ENCODE measurements around the gene TCAP. TPM values are rescaled to one million over a fixed set of nuclear protein-coding genes. Genes with fewer than 3 reads are reported as not detected.
"Not testable (repeated sequence)": the region's sequence is repeated elsewhere in the genome, so short reads cannot be mapped to it uniquely, and the experiment has no call there.

Gene TCAP
- total and polyA plus RNA-seq, 9 donors: 0.24 to 1.9 (median 1.3) TPM

DNA sequence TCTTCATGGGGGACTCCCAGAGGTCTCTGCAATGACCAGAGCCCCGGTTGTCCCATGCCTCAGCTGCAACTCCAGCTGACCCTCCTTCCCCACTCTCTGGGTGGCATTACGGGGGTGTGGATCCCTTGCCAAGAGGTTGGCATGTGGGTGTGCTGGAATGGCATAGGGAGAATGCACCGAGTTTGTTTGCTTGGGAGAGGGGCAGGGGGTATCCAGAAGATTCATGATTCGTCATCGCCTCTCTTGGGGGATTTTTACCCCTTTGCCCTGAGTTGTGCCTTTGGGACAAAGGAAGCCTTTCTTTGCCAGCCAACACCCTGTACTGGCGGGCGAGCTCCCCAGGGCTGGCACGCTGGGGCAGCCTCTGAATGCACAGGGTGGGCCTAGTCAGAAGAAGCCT lies 41.2 kb downstream of the TCAP start:
- no peak for DNase-seq
- Histone ChIP-seq H3K27ac (no peak overlapping the region), H3K4me1 (ENCODE audit: insufficient read depth) (peaks cover 6% of the 10 kb centered on the region), H3K36me3 (no peaks in the 10 kb centered on the region), H3K9me3 (no peaks in the 10 kb centered on the region), H3K27me3 (no peaks in the 10 kb centered on the region), H3K4me3 (no peak overlapping the region)
- intact Hi-C loops (cut with DNase I): no loop called here
- TF ChIP-seq EP300 (IDR thresholded peaks at IDR 0.05) (no peak), POLR2A (IDR thresholded peaks at IDR 0.05) (no peak)
- TF ChIP-seq, protein P1, sequence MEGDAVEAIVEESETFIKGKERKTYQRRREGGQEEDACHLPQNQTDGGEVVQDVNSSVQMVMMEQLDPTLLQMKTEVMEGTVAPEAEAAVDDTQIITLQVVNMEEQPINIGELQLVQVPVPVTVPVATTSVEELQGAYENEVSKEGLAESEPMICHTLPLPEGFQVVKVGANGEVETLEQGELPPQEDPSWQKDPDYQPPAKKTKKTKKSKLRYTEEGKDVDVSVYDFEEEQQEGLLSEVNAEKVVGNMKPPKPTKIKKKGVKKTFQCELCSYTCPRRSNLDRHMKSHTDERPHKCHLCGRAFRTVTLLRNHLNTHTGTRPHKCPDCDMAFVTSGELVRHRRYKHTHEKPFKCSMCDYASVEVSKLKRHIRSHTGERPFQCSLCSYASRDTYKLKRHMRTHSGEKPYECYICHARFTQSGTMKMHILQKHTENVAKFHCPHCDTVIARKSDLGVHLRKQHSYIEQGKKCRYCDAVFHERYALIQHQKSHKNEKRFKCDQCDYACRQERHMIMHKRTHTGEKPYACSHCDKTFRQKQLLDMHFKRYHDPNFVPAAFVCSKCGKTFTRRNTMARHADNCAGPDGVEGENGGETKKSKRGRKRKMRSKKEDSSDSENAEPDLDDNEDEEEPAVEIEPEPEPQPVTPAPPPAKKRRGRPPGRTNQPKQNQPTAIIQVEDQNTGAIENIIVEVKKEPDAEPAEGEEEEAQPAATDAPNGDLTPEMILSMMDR (IDR thresholded peaks at IDR 0.05): no peak
- 86 to 90% (median 87%) methylated on average over 8 of the region's 8 CpGs for WGBS, 3 donors

DNA sequence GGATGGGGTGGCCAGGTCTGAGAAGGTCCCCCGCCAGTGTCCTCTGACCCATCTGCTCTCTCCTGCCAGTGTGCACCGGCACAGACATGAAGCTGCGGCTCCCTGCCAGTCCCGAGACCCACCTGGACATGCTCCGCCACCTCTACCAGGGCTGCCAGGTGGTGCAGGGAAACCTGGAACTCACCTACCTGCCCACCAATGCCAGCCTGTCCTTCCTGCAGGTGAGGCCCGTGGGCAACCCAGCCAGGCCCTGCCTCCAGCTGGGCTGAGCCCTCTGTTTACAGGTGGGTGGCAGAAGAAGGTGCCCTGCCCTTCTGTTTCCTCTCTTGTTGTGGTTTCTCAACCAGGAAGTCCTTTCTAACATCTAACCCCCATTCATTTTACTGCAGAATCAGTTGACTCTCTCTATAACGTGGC lies 41.8 kb downstream of the TCAP start:
- H3K9me3 ChIP-seq: no peaks in the 10 kb centered on the region

DNA sequence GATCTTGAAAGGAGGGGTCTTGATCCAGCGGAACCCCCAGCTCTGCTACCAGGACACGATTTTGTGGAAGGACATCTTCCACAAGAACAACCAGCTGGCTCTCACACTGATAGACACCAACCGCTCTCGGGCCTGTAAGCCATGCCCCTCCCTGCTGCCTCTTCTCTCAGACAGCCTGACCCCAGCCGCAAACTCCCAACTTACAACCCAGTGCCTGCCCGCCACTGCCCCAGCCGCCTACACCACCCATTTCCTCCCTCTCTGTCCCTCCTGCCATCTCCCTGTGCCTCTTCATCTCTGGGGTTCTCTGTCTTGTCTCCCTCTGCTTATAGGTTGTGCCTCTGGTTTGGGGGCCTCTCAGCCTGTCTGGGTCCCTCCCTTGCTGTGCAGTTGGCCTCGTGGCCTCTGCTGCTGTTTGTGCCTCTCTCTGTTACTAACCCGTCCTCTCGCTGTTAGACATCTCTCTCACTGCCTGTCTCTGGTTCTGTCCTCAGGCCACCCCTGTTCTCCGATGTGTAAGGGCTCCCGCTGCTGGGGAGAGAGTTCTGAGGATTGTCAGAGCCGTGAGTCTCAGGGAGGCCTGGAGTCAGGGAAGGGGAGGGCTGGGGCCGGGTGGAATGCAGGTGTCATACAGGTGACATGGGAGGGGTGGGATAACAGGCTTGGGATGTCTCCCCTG lies 44.3 kb downstream of the TCAP start:
- no peak for DNase-seq
- Histone ChIP-seq H3K9me3 (no peaks in the 10 kb centered on the region), H3K4me1 (ENCODE audit: insufficient read depth) (peaks cover 4% of the 10 kb centered on the region), H3K27me3 (no peaks in the 10 kb centered on the region), H3K4me3 (no peak overlapping the region), H3K36me3 (no peaks in the 10 kb centered on the region), H3K27ac (no peak overlapping the region)
- intact Hi-C loops (cut with DNase I): no loop called here
- 83 to 87% (median 86%) methylated on average over 14 of the region's 14 CpGs for WGBS, 3 donors
- TF ChIP-seq EP300 (IDR thresholded peaks at IDR 0.05) (no peak), POLR2A (IDR thresholded peaks at IDR 0.05) (no peak)
- TF ChIP-seq, protein P1 (IDR thresholded peaks at IDR 0.05): no peak

More for the DNA sequence above, 41.8 kb downstream of the TCAP start:
- Histone ChIP-seq H3K4me1 (ENCODE audit: insufficient read depth) (peaks cover 4% of the 10 kb centered on the region), H3K27ac (no peak overlapping the region), H3K4me3 (no peak overlapping the region), H3K27me3 (no peaks in the 10 kb centered on the region), H3K36me3 (no peaks in the 10 kb centered on the region)
- DNase-seq: no peak
- no peak for TF ChIP-seq EP300 (IDR thresholded peaks at IDR 0.05)
- TF ChIP-seq POLR2A (IDR thresholded peaks at IDR 0.05): no peak
- TF ChIP-seq, protein P1 (IDR thresholded peaks at IDR 0.05): no peak
- intact Hi-C loops (cut with DNase I): no loop called here
- WGBS, 3 donors: 86 to 92% (median 88%) methylated on average over 7 of the region's 7 CpGs

DNA sequence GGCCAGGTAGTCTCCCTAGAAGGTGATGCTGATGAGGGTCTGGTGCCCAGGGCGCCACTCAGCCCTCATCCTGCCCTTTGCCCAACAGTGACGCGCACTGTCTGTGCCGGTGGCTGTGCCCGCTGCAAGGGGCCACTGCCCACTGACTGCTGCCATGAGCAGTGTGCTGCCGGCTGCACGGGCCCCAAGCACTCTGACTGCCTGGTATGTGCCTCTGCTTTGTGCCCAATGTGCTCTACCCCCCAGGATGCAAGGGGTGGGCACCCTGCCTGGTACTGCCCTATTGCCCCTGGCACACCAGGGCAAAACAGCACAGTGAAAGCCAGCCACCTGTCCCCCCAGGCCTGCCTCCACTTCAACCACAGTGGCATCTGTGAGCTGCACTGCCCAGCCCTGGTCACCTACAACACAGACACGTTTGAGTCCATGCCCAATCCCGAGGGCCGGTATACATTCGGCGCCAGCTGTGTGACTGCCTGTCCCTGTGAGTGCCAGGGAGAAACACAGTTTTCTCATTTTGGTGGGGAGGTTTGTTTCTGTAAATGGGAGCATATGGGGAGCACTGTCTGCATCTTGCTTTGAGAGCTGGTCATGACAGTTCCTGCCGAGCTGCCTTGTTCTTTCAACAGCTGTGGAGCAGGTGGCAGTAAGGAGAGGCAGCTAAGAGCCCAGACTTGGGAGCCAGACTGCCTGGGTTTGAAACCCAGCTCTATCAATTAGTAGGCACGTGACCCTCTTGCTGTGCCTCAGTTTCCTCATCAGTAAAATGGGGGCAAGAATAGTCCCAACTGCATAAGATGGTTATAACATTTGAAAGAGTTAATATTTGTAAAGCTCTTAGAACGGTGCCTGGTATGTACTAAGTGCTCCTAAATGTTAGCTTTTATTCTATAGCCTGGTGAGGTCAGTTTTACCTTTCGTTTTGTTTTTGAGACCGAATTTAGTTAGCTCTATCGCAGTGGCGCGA lies 45.1 kb downstream of the TCAP start:
- H3K4me1 ChIP-seq (ENCODE audit: insufficient read depth): no peaks in the 10 kb centered on the region
- no peak overlapping the region for H3K27ac ChIP-seq
- intact Hi-C loops (cut with DNase I): no loop called here
- DNase-seq: no peak
- H3K36me3 ChIP-seq: no peaks in the 10 kb centered on the region
- no peaks in the 10 kb centered on the region for H3K9me3 ChIP-seq
- TF ChIP-seq EP300 (IDR thresholded peaks at IDR 0.05) (no peak), POLR2A (IDR thresholded peaks at IDR 0.05) (no peak)
- TF ChIP-seq, protein P1 (IDR thresholded peaks at IDR 0.05): no peak
- H3K27me3 ChIP-seq: no peaks in the 10 kb centered on the region
- H3K4me3 ChIP-seq: no peak overlapping the region
- WGBS, 3 donors: 87 to 92% (median 91%) methylated on average over 18 to 20 of the region's 20 CpGs

DNA sequence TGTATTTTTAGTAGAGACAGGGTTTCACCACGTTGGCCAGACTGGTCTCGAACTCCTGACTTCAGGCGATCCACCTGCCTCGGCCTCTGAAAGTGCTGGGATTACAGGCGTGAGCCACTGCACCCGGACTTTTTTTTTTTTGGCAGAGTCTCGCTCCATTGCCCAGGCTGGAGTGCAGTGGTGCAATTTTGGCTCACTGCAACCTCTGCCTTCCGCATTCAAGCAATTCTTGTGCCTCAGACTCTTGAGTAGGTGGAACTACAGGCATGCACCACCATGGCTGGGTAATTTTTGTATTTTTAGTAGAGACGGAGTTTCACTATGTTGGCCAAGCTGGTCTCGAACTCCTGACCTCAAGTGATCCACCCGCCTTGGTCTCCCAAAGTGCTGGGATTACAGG lies 45.9 kb downstream of the TCAP start:
- intact Hi-C loops (cut with DNase I); H3K27ac ChIP-seq; H3K4me3 ChIP-seq; DNase-seq; H3K36me3 ChIP-seq; H3K9me3 ChIP-seq; H3K27me3 ChIP-seq; H3K4me1 ChIP-seq (ENCODE audit: insufficient read depth): not testable (repeated sequence)
- WGBS, 3 donors: 90 to 93% (median 90%) methylated on average over 11 of the region's 11 CpGs
